NCI-H345 treated with DMSO at 0.1 percent for 48 hours (cell line): ENCODE measurements around the gene TMEM129.

Source experiments
- DNase-seq: peaks from one replicate; lab custom pipeline; 2025; ENCODE audit not compliant: unreplicated experiment; lab: John Stamatoyannopoulos, UW

Gene TMEM129

GRCh38 chr4:1670279-1670678 lies 50.8 kb downstream of the TMEM129 start:
- no peak for DNase-seq

- no peak for DNase-seq
Observed at GRCh38 chr4:1669850-1670249, 51.3 kb downstream of the TMEM129 start.

- DNase-seq: no peak
Observed at GRCh38 chr4:1669270-1669669, 51.9 kb downstream of the TMEM129 start.

- no peak for DNase-seq
Observed at GRCh38 chr4:1668488-1668840, 52.7 kb downstream of the TMEM129 start.

GRCh38 chr4:1667273-1667672 lies 53.9 kb downstream of the TMEM129 start:
- DNase-seq: no peak

- no peak for DNase-seq
Observed at GRCh38 chr4:1666391-1666790, 54.7 kb downstream of the TMEM129 start.
